GM10248 (cell line): ENCODE data around the gene ODAPH.

Experiments
- CTCF ChIA-PET: fragments of 300-600 bp; sonication (Branson Sonifier 250); formaldehyde crosslinking; extraction: SDS; loops from one replicate; lab custom pipeline; 2021; ENCODE audit warnings: antibody characterized with exemption; lab: Yijun Ruan, JAX
- POLR2A ChIA-PET: fragments of 350-650 bp; sonication (Branson Sonifier 250); formaldehyde crosslinking; extraction: SDS; loops from one replicate; lab custom pipeline; 2020; ENCODE audit warnings: antibody characterized with exemption; lab: Yijun Ruan, JAX
- DNase-seq: peaks from one replicate; pipeline ENCODE4 v3.0.0; 2012; ENCODE audit errors: extremely low spot score
- TF ChIP-seq, protein P1 (sequence below): IDR thresholded peaks from 2 replicates; pipeline ENCODE4 v1.5.1; 2012; ENCODE audit warnings: mild to moderate bottlenecking, low read depth; ENCODE audit errors: extremely low read depth, missing control alignments, control extremely low read depth

The ODAPH gene

DNA sequence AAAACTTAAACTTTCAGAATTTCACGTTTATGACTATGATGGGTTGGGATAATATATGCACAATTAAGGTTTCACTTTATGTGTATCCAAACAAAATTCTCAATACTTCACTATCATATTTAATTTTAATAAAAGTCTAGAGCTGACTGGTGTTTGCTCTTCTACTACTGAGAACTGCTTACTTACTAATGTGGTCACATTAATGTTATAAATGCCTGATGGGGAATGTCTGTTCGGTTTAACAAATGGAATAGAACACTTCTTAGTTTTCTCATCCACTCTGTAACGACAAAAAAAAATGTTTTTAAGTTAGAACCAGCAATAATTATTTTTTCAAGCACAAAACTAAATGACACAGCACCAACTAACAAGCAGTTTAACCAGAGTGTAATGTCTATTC lies 40.2 kb downstream of the ODAPH start:
- ChIA-PET POLR2A (no interaction called here), CTCF (interaction anchor here (0.9 kb wide), 1 partner anchor 10 kb away, joined by 3 read pairs; no protein-coding TSS in a partner anchor)
- TF ChIP-seq, protein P1, sequence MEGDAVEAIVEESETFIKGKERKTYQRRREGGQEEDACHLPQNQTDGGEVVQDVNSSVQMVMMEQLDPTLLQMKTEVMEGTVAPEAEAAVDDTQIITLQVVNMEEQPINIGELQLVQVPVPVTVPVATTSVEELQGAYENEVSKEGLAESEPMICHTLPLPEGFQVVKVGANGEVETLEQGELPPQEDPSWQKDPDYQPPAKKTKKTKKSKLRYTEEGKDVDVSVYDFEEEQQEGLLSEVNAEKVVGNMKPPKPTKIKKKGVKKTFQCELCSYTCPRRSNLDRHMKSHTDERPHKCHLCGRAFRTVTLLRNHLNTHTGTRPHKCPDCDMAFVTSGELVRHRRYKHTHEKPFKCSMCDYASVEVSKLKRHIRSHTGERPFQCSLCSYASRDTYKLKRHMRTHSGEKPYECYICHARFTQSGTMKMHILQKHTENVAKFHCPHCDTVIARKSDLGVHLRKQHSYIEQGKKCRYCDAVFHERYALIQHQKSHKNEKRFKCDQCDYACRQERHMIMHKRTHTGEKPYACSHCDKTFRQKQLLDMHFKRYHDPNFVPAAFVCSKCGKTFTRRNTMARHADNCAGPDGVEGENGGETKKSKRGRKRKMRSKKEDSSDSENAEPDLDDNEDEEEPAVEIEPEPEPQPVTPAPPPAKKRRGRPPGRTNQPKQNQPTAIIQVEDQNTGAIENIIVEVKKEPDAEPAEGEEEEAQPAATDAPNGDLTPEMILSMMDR: no peak
- no peak for DNase-seq

DNA sequence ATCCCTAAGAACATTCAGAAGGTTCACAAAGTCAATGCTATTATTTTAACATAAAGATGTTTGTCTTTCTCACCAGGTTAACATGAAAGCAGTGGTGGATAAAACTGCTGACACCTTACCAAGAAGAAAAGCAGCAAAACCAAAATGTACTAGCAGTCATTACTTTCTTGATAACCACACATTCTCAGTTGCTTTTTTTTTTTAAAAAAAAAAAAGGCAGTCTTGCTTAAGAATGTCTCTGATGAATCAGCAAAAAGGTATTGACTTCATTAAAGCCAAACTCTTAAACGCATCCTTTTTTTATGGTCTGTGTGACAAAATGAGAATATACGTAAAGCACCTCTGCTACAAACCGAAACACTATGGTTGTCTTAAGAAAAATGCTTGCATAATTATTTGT lies 42.5 kb downstream of the ODAPH start:
- CTCF ChIA-PET: no interaction called here
- no peak for DNase-seq
- TF ChIP-seq, protein P1: no peak
- POLR2A ChIA-PET: no interaction called here

DNA sequence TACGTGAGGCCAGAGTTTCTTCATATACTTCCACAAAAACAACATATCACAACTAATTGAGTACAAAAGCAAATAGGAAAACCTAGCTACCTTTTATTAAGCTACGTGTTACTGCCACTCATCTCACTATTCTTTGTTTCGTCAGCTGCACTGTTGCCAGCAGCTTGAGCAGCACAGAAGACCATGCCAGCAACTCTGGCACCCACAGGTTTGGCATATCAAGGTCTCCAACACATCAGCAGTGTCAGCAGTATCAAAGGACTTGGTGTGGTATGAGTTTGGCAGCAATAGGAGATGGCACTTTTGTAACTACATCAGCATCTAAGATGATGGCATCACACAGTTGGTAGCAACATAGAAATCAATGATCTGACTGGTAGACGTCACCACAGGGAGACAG lies 43.8 kb downstream of the ODAPH start:
- TF ChIP-seq, protein P1: no peak
- ChIA-PET CTCF (no interaction called here), POLR2A (no interaction called here)
- no peak for DNase-seq

DNA sequence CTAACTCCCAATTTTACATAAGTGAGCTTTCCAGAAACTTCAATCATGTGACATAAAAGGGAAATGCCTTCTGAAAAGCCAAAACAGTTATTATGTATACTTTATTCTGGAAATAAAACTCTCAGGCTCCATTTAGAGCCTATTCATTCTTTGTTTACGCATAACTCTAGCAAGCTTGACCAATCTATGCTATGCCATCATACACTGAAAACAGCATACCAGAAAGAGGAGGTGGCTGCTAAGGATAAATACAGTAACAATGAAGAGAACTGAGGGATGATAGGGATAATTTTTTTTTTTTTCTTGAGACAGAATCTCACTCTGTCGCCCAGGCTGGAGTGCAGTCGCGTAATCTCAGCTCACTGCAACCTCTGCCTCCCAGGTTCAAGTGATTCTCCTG lies 50.1 kb downstream of the ODAPH start:
- no peak for DNase-seq
- ChIA-PET CTCF (interaction anchor here (1.1 to 1.3 kb wide), 2 partner anchors 9 to 242 kb away, joined by 3 read pairs; no protein-coding TSS in a partner anchor), POLR2A (no interaction called here)
- TF ChIP-seq, protein P1: no peak

DNA sequence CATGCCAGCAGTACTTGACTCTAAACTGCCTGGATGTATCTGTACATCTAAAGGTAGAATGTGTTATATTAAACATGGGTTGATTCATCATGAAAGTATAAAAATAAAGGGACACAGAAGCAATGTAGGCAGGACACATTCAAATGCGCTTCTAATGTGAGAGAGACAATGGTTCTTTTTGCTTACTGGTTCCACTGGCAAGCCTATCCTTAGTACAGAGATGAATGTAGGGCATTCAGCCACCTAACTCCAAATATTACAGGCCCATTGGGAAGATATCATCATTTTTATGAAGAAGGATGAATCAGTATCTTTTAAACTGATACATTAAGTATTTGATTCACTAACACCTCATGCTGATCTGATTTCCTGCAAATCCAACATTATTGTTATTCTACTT lies 56.4 kb downstream of the ODAPH start:
- POLR2A ChIA-PET: no interaction called here
- TF ChIP-seq, protein P1: no peak
- DNase-seq: no peak
- CTCF ChIA-PET: no interaction called here
